K562 (cell line): Measurements from ENCODE around the gene WDR18. TPM values are rescaled to one million over a fixed set of nuclear protein-coding genes. Genes with fewer than 3 reads are reported as not detected.

ENCODE experiments used
- BCOR ChIP-seq: fragments of 450-650 bp; IDR thresholded peaks from 2 replicates; pipeline ENCODE4 v1.6.1; 2016
- C11orf30 ChIP-seq: fragments of 450-650 bp; IDR thresholded peaks from 2 replicates; pipeline ENCODE4 v1.6.1; 2016; ENCODE audit warnings: low read depth, mild to moderate bottlenecking
- DNMT1 ChIP-seq: fragments of 450-650 bp; IDR thresholded peaks from 2 replicates; pipeline ENCODE4 v1.6.1; 2016; ENCODE audit warnings: antibody characterized with exemption, mild to moderate bottlenecking
- JUNB ChIP-seq: fragments of 450-650 bp; formaldehyde crosslinking; conservative IDR thresholded peaks from 2 replicates; pipeline ENCODE4 v1.4.0; 2020; ENCODE audit warnings: mild to moderate bottlenecking
- MAZ ChIP-seq, 2 experiments: fragments of 450-650 bp in 1 of 2; sonication (generic) in 1 of 2; formaldehyde crosslinking; IDR thresholded peaks in 1 of 2; conservative IDR thresholded peaks in 1 of 2; 2 replicates each; pipeline versions ENCODE4 v1.4.0 to v1.5.0; 2020; ENCODE audit warnings: mild to moderate bottlenecking in 1 of 2, missing genetic modification reagents in 1 of 2
- NFATC3 ChIP-seq: fragments of 450-650 bp; IDR thresholded peaks from 2 replicates; pipeline ENCODE4 v1.6.1; 2017; ENCODE audit warnings: mild to moderate bottlenecking
- NFRKB ChIP-seq: fragments of 450-650 bp; IDR thresholded peaks from 2 replicates; pipeline ENCODE4 v1.6.1; 2016; ENCODE audit warnings: low read depth
- NFYB ChIP-seq: IDR thresholded peaks from 2 replicates; pipeline ENCODE4 v1.6.1; 2011; ENCODE audit warnings: mild to moderate bottlenecking, moderate library complexity; ENCODE audit not compliant: insufficient read length; ENCODE audit errors: extremely low read depth
- POLR2AphosphoS5 ChIP-seq: IDR thresholded peaks from 2 replicates; pipeline ENCODE4 v1.6.1; 2011; ENCODE audit warnings: mild to moderate bottlenecking, low read depth, low read length, moderate library complexity; ENCODE audit not compliant: control insufficient read depth, insufficient read depth
- RBBP5 ChIP-seq: fragments of 200-600 bp; sonication (generic); IDR thresholded peaks from 2 replicates; pipeline ENCODE4 v1.6.1; 2012; ENCODE audit warnings: borderline replicate concordance, mild to moderate bottlenecking, low read length, control low read depth, inconsistent platforms; ENCODE audit not compliant: insufficient read depth, poor library complexity, severe bottlenecking
- SMAD2 ChIP-seq: fragments of 150-350 bp; IDR thresholded peaks from 2 replicates; pipeline ENCODE4 v1.6.1; 2014; ENCODE audit warnings: low read depth, mild to moderate bottlenecking, low read length
- TAF9B ChIP-seq: fragments of 450-650 bp; IDR thresholded peaks from 2 replicates; pipeline ENCODE4 v1.6.1; 2018; ENCODE audit warnings: mild to moderate bottlenecking; ENCODE audit not compliant: partially characterized antibody
- TBP ChIP-seq: optimal IDR thresholded peaks from 2 replicates; pipeline ENCODE3; 2011; ENCODE audit warnings: low read depth, low read length, improper control_type of control experiment
- ZC3H4 ChIP-seq: sonication (generic); formaldehyde crosslinking; IDR thresholded peaks from 2 replicates; pipeline ENCODE4 v1.9.0; 2021; ENCODE audit warnings: missing genetic modification reagents, borderline replicate concordance
- ZNF57 ChIP-seq: fragments of 450-650 bp; formaldehyde crosslinking; IDR thresholded peaks from 2 replicates; pipeline ENCODE4 v1.4.0; 2020; ENCODE audit warnings: mild to moderate bottlenecking, moderate library complexity
- ZNF668 ChIP-seq: fragments of 250-450 bp; sonication (Bioruptor Pico); IDR thresholded peaks from 2 replicates; pipeline ENCODE4 v1.8.0; 2022; ENCODE audit warnings: mild to moderate bottlenecking, inconsistent platforms
- polyA plus RNA-seq, 8 experiments: library from polyadenylated mRNA; depleted of rRNA in 4 of 8; stranded (reverse) in 5 of 8; unstranded in 3 of 8; fragments of >200 nt; fragmentation: Nextera tagmentation in 2 of 8; fragmentation: Illumina TruSeq in 1 of 8; extraction: Ambion mirVana in 2 of 8; extraction: Trizol in 1 of 8; gene quantifications; 2 replicates each; pipeline versions ENCODE4 v1.2.1 to v1.2.3, GENCODE V29; 2011 to 2014; ENCODE audit warnings: inconsistent platforms in 1 of 8, missing spikeins in 1 of 8
- total RNA-seq, 7 experiments: library from RNA; depleted of rRNA in 6 of 7; stranded (reverse); fragments of >200 nt in 6 of 7; fragmentation: Illumina TruSeq in 2 of 7; extraction: Trizol in 2 of 7; gene quantifications; 2 replicates each; pipeline versions ENCODE4 v1.2.1 to v1.2.3, GENCODE V29; 2011 to 2021; ENCODE audit warnings: low replicate concordance in 1 of 7
- TF ChIP-seq, protein P1 (sequence below): IDR thresholded peaks from 2 replicates; pipeline ENCODE4 v1.6.1; 2011; ENCODE audit not compliant: insufficient read length; ENCODE audit errors: extremely low read depth
- TF ChIP-seq, protein P2 (sequence below): sonication (generic); formaldehyde crosslinking; IDR thresholded peaks from 2 replicates; pipeline ENCODE4 v1.8.0; 2022; ENCODE audit warnings: mild to moderate bottlenecking, missing genetic modification reagents

The WDR18 gene
- total and polyA plus RNA-seq, 9 of the 15 experiments (the other 6 are each of a cell fraction or from before 2014, with no cell fraction given) = 0.65 to 181 (median 30.1) TPM

DNA sequence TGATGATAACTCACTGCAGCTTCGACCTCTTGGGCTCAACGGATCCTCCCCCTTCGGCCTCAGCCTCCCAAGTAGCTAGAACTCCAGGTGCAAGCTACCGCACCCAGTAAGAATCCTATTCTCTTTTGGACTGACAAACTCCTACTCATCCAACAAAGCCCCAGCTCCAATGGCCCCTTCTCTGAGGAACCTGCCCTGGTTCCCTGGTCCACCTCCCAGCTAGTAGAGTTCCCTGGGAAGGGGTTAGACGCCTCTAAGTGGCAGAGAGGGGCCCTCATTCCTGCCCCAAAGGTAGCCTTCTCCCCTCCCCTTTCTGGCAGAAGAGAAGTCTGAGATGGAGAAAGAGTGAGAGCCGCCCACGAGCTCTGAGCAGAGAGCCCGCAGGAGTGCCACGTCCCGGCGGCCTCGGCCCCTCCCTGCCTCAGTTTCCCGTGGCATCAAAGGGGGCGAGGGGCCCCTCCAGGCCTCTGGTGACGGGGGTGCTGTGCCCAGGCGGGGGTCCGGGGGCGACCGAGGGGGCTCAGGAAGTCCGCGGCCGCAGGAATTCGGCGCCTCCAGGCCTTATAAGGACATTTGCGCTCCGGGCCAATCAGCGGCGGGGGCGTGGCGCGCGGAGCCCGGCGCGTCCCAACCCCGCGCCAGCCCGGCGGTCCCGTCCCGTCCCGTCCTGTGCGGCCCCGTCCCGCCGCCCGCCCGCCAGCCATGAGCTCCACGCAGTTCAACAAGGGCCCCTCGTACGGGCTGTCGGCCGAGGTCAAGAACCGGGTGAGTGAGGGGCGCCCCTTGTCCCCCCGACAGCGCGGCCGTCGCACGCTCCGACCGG lies 42.0 kb downstream of the WDR18 start, which contains the start of gene CNN2 (continued):
- TF ChIP-seq DNMT1 = no peak
- TF ChIP-seq JUNB = no peak
- TF ChIP-seq NFRKB = no peak
- no peak for TF ChIP-seq C11orf30
- TF ChIP-seq NFYB = peak; percentile 70
- no peak for TF ChIP-seq POLR2AphosphoS5
- no peak for TF ChIP-seq ZNF668 (CRISPR knock-in tag)
- no peak for TF ChIP-seq RBBP5
- TF ChIP-seq TAF9B = no peak
- TF ChIP-seq MAZ (CRISPR knock-in tag; conservative IDR thresholded peaks at IDR 0.05 in 1 of 2, IDR thresholded peaks at IDR 0.05 in 1 of 2) = peak; percentile 21 to 31; a peak in 3 of 4 replicates
- no peak for TF ChIP-seq ZC3H4 (CRISPR knock-in tag)
- peak; percentile 6 for TF ChIP-seq TBP
- TF ChIP-seq BCOR = no peak
- TF ChIP-seq, protein P1, sequence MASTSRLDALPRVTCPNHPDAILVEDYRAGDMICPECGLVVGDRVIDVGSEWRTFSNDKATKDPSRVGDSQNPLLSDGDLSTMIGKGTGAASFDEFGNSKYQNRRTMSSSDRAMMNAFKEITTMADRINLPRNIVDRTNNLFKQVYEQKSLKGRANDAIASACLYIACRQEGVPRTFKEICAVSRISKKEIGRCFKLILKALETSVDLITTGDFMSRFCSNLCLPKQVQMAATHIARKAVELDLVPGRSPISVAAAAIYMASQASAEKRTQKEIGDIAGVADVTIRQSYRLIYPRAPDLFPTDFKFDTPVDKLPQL = no peak
- TF ChIP-seq SMAD2 = no peak
- TF ChIP-seq, protein P2, sequence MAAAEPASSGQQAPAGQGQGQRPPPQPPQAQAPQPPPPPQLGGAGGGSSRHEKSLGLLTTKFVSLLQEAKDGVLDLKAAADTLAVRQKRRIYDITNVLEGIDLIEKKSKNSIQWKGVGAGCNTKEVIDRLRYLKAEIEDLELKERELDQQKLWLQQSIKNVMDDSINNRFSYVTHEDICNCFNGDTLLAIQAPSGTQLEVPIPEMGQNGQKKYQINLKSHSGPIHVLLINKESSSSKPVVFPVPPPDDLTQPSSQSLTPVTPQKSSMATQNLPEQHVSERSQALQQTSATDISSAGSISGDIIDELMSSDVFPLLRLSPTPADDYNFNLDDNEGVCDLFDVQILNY (CRISPR knock-in tag) = no peak
- no peak for TF ChIP-seq ZNF57
- TF ChIP-seq NFATC3 = no peak
